NCI-H2196 treated with DMSO at 0.1 percent for 48 hours (cell line): ENCODE results near the gene TMEM108.
A peak's percentile ranks its signal among the peaks of the same experiment; 100 is the strongest.

ENCODE experiments used
- DNase-seq: peaks from one replicate; lab custom pipeline; 2025; ENCODE audit not compliant: unreplicated experiment; lab: John Stamatoyannopoulos, UW

The TMEM108 gene

DNA sequence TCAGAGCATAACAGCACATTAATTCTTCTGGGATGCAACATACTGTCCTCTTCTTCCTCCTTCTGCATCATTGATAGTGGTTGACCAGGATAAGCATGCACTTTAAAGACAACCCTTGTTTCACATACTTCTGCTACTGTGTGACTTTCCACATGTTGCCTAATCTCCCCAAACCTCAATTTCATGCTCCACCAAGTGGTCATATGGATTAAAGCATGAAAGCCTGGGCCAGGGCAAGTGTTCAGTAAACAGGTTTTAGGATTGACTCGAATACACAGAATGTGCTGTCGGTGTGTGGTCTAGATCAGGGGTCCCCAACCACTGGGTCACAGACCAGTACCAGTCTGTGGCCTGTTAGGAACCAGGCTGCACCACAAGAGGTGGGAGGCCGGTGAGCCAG, 339.2 kb downstream of the TMEM108 start:
- DNase-seq: peak; percentile 5

DNA sequence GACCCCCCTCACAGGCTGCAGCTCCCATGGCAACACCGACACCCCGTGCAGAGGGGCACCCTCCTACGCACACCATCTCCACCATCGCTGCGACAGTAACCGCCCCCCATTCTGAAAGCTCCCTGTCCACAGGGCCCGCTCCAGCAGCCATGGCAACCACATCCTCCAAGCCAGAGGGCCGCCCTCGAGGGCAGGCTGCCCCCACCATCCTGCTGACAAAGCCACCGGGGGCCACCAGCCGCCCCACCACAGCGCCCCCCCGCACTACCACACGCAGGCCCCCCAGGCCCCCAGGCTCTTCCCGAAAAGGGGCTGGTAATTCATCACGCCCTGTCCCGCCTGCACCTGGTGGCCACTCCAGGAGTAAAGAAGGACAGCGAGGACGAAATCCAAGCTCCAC, 341.7 kb downstream of the TMEM108 start:
- DNase-seq: no peak

DNA sequence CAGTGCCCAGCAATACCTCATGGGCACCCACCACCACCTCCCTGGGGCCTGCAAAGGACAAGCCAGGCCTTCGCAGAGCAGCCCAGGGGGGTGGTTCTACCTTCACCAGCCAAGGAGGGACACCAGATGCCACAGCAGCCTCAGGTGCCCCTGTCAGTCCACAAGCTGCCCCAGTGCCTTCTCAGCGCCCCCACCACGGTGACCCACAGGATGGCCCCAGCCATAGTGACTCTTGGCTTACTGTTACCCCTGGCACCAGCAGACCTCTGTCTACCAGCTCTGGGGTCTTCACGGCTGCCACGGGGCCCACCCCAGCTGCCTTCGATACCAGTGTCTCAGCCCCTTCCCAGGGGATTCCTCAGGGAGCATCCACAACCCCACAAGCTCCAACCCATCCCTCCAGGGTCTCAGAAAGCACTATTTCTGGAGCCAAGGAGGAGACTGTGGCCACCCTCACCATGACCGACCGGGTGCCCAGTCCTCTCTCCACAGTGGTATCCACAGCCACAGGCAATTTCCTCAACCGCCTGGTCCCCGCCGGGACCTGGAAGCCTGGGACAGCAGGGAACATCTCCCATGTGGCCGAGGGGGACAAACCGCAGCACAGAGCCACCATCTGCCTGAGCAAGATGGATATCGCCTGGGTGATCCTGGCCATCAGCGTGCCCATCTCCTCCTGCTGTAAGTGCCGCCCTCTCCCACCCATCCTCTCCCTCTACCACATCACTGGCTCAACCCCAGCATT, 342.5 kb downstream of the TMEM108 start:
- DNase-seq: no peak

DNA sequence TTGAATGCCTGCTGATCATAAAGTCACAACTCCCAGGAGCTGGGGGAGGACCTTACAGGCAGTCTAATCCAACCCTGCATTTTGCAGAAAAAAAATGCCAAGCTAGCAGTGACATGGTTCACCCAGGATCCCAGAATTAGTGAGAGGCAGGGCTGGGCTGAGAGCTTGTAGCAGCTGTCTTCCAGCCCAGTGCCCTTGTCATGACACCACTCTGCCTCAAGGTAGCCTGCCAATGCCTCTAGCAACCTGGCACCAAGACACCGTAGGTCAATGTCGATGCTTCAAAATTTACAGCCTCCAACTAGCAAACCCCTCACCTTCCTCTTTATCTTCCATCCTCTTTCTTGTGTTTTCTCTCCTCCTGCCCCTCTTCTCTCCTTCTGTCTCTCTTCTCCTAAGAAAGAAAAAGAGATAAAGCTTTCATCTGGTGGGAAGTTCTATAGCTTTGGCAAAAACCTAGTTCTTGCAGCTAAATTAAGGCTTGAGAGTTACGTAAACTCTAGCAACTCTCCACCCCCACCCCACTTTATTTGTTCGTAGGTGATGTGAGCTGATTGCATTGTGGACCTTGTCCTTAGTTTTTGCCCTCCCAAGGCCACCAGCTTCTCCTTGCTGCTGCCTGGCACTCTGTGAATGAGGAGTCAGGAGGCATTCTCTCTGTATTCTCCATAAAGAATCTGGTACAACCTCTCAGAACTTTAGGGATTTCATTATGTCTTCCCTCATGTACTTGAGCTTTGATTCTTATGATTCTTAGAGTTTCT, 343.3 kb downstream of the TMEM108 start:
- no peak for DNase-seq

DNA sequence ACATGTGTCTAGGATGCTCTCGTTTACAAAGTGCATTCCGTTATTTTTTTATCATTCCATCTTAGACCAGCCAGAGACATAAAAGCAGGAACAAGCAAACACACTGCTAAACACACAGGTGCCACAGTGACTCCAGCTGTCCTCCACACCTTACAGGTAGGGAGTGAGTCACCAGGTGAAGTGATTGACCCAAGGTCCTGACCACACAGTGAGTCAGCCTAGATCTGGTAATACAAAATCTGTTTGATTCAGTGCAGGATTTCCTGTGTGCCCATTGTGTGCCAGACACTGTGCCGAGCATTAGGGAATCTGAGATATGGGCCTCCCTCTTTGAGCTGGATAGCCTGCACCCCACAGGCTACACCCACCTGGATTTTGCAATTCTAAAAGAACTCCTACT, 345.0 kb downstream of the TMEM108 start:
- DNase-seq: no peak

DNA sequence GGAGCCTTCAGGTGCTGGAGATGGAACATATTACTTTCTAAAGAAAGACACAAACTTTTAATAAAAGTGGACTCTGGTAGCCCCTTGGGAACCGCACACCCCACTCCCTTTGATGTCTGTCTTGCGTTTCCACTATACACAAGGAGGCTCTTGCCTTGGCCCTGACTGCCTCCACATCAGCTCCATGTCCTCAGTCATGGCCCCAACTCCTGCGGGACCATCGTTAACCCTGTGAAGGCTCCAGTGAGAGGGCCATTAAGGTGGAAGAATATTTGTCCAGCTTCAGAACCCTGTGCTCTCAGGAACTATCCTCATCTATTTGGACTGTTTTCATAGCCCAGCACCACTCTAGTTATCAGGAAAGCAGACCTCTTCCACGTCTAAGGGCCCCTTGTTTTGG, 345.6 kb downstream of the TMEM108 start:
- DNase-seq: no peak

DNA sequence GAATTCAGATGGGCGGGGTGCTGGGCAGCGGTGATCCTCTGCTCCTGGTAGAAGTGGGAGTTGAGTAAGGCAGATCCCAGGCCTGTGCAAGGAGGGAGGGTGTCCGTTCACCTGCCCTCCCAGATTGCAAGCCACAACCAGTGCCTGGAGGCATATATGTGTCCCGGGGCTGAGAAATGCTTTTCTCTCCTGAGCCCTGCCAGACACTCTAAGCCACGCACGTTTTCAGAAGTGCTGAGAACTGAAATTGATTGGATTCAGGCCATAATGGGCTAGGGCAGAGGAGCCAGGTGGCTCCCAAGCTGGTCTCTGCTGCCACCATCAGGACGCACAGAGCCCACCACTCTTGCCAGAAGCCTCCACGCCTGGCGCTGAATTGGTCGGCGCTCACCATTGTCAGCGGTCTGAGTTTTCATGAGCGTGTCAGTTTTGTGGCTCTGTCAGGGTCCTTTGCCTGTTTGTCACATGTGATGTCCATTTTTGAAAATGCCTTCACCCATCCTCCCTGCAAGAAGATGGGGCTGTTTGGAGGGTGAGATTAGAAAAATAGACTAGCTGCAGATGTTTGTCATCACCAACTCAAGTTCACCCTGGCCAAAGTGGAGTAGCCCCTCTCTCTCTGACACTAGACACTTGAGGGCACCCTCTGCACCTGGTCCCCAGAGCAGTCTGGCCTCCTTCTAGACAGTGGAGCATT, 346.3 kb downstream of the TMEM108 start:
- peak; percentile 9 for DNase-seq

DNA sequence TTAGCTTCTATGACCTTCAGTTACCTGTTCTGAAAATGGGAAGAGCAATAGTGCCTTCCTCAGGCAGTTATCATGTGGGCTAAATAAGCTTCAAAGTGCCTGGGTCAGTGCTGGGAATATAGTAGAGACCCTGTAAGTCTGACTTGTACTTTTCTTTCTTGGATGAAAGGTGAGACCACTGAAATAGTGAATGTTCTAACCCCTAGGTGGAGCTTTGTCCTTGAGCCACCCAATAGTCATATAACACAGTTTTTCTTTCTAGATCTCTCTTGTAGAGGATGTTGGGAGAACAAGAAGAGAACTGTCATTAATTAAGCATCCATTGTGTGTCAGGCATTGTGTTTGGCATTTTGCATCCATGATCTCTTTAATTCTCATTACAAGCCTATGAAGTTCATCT, 348.7 kb downstream of the TMEM108 start:
- DNase-seq: no peak

DNA sequence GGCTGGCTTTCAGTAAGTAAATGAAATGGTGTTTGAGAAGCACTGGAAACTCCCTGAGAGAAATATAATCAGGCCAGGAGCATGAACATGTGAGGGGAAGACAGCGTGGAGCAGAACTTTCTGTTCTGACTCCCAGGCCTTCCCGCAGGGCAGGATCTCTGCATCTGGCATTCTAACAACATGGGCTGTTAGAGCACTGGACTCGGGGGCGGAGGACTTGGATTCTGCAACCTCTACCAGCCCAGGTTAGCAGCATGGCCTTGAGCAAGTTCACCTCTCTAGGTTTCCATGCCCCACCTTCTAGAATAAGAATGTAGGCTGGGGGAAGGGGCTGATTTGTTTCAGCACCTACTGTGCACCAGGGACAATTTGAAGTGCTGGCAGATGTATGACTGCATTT, 349.1 kb downstream of the TMEM108 start:
- DNase-seq: no peak

DNA sequence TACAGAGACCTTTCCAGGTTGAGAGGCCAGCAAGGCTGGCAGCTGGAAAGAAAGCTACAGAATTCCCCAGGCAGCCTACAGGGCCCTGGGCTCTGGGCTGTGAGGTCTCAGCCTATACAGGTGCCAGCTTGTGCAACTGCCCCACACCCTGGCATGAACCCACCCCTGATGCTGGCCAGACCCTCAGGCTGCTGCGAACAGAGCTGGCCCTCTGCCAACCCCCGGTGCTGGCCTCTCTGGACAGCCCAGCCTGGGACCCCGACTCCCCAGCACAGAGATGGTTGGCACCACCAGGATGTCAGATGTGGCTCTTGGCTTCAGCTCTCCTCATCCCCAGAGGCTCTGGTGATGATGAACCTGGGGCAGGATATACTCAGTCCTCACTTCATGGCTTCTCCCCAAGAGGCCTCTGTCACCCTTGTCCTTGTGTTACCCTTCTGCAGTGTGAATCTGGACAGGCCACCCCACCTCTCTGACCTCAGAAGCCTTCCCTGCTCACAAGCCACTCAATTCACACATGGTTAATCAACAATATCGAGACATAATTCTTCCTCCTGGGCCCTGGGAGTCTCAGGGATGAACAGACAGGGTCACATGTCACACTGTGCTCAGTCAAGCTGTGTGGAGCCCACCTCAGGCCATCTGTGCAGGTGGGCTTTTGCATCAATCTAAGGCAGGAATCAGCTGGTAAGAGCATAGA, 350.7 kb downstream of the TMEM108 start:
- DNase-seq: no peak

DNA sequence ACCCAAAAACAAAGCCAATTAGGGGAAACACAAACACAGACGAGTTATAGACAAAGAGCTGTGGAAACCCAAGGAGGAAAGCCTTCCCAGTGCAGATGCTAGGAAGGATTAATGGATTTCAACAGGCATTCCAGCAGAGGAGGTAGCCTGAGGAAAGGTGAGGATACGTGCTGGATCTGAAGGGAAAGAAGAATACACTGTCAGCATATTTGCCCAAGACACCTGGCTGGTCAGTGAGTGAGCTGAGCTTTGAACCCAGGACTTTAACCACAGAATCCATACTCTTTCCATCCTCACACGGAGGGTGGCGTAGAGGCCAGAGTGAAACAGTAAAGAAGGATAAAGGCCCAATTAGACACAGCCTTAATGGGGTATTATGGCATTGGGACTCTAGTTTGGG, 352.5 kb downstream of the TMEM108 start:
- DNase-seq: no peak

DNA sequence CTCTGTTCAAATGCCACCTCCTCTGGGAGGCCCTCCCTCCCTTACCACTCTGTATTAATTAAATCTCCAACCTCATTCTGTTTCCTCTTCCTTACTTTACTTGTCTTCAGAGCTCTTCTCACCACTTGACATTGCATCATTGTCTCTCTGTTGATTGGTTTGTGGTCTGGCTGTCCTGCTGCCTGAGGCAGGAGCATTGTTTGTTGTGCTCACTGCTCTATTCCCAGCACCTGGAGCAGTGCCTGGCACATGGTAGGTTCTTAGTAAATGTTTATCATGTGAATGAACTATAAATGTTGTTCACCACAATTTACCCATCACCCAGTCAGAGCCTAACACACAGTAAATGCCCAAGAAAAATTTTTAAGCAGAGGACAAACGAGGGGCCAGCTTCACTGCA, 355.0 kb downstream of the TMEM108 start:
- no peak for DNase-seq

DNA sequence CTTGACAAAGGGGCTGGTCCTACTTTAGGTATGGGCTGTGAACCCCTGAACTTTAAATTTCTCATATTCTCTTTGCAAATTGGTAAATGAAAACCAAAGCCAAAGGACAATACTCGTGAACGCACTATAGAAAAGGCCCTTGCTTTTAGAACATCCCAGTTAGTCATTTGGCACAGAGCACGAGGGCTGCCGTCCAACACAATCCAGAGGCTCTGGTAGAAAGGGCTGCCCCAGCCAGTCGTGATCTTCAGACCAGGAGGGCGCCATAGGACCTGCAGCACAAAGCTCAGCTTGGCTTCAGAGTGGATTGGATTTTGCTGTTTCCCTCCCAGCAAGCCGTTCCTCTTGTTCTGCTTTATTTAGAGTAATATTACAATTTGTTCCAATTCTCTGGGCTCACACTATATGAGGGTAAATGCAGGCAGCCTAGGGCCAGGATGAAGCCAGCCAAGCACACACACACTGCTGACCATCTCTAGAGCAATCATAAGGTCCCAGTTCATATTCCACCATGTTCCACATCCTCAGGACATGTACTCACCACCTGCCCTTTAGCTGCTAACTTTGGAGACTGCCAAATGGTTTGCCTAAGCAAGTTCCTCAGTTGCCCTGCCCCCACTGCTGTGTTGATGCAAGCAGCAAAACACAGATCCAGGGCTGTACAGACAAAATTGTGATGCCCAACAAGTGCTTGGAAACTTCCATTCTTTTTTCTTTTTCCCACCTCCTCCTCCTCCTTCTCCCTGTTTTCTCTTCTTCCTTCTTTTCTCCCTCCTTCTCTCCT, 355.7 kb downstream of the TMEM108 start:
- DNase-seq: no peak

DNA sequence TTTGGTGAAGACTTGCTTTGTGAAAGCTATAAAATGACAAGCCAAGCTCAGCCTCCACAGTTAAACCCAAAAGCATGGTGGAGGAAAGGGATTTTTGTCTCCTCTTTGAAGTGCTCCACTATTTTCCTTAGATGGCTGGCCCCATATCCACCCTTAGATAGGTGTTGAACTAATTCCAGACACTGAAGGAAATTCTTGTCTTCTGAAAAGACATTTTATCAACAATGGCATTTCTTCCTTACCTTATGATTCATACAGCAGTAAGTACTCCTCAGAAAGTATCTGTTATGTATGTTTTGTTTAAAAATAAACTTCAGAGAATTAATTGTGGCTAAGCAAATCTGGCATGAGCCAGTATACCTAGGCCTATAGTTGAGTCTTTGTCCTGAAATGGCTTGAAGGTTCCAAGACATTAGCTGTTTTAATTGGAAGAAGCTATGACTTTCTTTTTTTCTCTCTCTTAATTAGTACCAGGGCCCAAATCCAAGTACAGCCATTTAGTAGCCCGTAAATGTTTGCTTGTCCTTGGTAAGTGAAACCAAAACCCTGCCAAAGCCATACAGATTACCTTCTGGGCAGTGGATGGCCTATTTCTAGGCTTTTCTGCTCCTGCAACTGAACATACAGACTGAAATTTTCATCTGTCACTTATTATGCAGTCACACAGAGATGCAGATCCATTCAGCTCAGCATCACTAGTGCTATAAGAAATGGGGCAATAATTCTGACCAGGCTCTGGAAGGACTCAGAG, 356.5 kb downstream of the TMEM108 start:
- DNase-seq: no peak

DNA sequence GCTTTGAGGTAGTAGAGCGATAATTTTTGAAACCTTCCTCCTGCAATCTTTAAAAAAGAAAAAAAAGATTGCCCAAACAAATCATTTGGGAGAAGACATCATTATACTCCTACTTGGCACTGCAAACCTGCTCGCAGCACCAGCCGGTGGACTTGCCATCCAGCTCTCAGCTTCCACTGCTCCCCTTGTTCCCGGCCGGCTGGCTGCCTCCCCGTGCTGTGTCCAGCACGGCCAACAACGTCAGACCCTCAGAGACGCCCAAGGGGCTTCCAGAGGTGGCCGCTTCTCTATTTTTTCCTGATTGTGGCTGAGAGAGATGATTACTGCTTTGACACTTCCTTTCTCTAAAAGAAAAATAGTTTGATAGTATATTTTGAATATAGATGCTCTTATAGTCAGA, 358.7 kb downstream of the TMEM108 start:
- DNase-seq: no peak

DNA sequence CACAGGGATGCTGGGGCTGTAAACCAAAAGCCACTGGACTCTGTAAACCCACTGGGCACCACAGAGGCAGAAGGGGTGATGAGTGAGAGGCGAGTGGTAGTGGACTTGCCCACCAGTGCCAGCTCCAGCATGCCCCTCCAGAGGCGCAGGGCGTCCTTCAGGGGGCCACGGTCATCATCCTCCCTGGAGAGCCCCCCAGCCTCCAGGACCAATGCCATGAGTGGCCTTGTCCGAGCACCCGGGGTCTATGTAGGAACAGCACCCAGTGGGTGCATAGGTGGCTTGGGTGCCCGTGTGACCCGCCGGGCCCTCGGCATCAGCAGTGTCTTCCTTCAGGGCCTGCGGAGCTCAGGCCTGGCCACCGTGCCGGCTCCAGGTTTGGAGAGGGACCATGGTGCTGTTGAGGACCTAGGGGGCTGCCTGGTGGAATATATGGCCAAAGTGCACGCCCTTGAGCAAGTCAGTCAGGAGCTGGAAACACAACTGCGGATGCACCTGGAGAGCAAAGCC, 361.9 kb downstream of the TMEM108 start, which contains the start of gene BFSP2:
Gene BFSP2 (plus strand): TSS at position 51 of the 510 bp plus-strand sequence. CDS start 28 bp downstream, at position 79.
- DNase-seq: no peak

DNA sequence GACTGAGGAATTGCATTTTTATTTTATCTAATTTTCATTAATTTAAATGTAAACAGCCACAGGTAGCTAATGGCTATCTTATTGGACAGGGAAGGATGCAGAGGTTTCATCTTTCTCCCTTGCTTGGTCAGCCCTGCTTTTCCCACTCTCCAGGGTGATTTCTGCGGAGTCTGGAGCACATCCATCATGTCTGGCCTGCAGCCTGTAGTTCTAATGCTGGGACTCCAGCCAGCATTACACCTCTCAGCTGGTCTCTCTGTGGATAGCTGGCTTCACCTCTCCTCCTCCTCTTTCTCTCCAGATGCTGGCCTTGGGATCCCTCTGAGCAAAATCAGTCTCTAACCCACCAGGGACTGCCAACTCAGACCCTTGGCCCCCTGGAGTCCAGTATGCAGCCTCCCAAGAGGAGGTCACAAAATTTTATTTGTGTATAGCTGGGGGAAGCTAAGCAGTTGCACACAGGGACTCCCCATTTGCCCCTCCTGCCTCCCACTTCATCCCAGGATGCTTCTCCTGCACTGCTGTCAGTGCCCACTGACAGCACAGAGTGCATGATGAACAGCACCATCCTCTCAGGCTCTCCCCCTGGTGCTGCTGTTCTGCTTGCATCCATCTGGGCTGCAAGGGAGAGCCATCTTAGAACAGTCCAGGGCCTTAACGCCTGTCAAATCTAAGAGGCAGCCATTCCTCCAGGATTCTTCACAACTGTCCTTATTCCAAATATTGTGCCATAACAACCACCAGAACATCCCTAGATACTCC, 363.4 kb downstream of the TMEM108 start:
- DNase-seq: peak; percentile 21

DNA sequence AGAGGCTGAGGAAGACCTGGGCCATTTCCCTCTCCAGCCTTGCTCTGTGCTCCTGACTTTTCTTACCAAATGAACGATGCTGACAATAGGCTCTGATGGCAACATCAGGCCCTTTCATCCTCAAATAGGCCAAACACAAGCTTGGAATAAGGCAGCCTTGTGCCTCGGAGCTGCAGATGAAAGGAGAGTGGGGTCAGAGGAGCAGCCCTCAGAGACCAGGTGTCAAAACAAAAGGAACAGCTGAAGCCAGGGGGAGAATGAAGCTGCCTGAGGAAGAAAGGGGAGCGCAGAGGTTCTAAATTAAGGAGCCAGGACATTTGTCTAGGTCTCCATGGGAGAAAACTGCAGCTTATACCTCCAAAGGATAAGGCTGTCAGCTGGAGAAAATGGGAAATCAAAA, 366.7 kb downstream of the TMEM108 start:
- DNase-seq: no peak

DNA sequence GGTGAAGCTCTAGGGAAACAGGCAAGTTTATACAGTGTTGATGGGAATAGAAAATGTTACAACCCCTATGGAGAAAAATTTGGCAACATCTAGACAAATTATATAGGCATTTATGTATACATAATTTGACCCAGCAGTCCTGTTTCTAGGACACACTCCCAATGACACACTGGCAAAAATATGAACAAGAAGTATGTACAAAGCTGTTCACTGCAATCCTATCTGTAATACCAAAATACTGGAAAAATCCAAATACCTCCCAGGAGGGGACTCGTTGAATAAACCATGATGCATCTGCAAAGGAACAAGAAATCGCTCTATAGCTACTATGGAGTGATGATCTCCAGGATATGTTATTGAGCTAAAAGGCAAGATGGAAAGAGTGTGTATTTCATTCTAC, 370.2 kb downstream of the TMEM108 start:
- DNase-seq: no peak
